SK-N-SH (cell line): ENCODE measurements around the gene MOK. TPM values are rescaled to one million over a fixed set of nuclear protein-coding genes. Genes with fewer than 3 reads are reported as not detected.

ENCODE experiments used
- CTCF ChIA-PET: fragments of 300-600, 350-600 bp; formaldehyde crosslinking; extraction: SDS; loops from one replicate; lab custom pipeline; 2021; lab: Yijun Ruan, JAX
- POLR2A ChIA-PET: fragments of 350-600 bp; sonication (Branson Sonifier 250); formaldehyde crosslinking; extraction: SDS; loops from one replicate; lab custom pipeline; 2020; ENCODE audit warnings: antibody characterized with exemption, inconsistent platforms; lab: Yijun Ruan, JAX
- DNase-seq: peaks from one replicate; pipeline ENCODE4 v3.0.0; 2012
- H2AFZ ChIP-seq: fragments of 200-600 bp; sonication (generic); 2 replicates; pipeline ENCODE4 v1.8.1; 2016; ENCODE audit warnings: antibody characterized with exemption, mild to moderate bottlenecking, low read depth
- H3F3A ChIP-seq: fragments of 200-600 bp; sonication (generic); replicated peaks from 2 replicates; pipeline ENCODE3; 2016; ENCODE audit warnings: antibody characterized with exemption, mild to moderate bottlenecking; ENCODE audit not compliant: insufficient read depth
- H3K27ac ChIP-seq, 2 experiments: fragments of 200-500 bp in 1 of 2; fragments of 200-600 bp in 1 of 2; sonication (Bioruptor generic) in 1 of 2; sonication (generic), shearing (Covaris generic) in 1 of 2; 2 replicates each; pipeline versions ENCODE4 v1.5.1 to v1.6.1; 2014 to 2016; ENCODE audit warnings: low read depth in 2 of 2, inconsistent platforms in 1 of 2, low read length in 1 of 2, mild to moderate bottlenecking in 1 of 2, mixed read lengths in 1 of 2
- H3K27me3 ChIP-seq: fragments of 200-600 bp; sonication (generic), shearing (Covaris generic); 2 replicates; pipeline ENCODE4 v1.6.1; 2016; ENCODE audit warnings: mixed run types; ENCODE audit not compliant: insufficient read depth
- H3K36me3 ChIP-seq, 2 experiments: fragments of 200-500 bp in 1 of 2; fragments of 200-600 bp in 1 of 2; sonication (Bioruptor generic) in 1 of 2; sonication (generic) in 1 of 2; replicated peaks in 1 of 2; 2 replicates each; pipeline versions ENCODE3 to v1.5.1; 2014 to 2016; ENCODE audit warnings: low read length in 1 of 2, mild to moderate bottlenecking in 1 of 2; ENCODE audit not compliant: insufficient read depth in 2 of 2, control insufficient read depth in 1 of 2
- H3K4me1 ChIP-seq, 2 experiments: fragments of 200-500 bp in 1 of 2; fragments of 200-600 bp in 1 of 2; sonication (Bioruptor generic) in 1 of 2; sonication (generic), shearing (Covaris generic) in 1 of 2; 2 replicates each; pipeline versions ENCODE4 v1.5.1 to v1.6.1; 2014 to 2016; ENCODE audit warnings: low read depth in 1 of 2, low read length in 1 of 2, mixed run types in 1 of 2; ENCODE audit not compliant: insufficient read depth in 2 of 2, control insufficient read depth in 1 of 2
- H3K4me2 ChIP-seq: fragments of 200-600 bp; sonication (generic), shearing (Covaris generic); 2 replicates; pipeline ENCODE4 v1.6.1; 2017; ENCODE audit warnings: mixed run types
- H3K4me3 ChIP-seq, 2 experiments: fragments of 200-500 bp in 1 of 2; fragments of 200-600 bp in 1 of 2; sonication (Bioruptor generic) in 1 of 2; sonication (generic), shearing (Covaris generic) in 1 of 2; 2 replicates each; pipeline versions ENCODE4 v1.5.1 to v1.8.1; 2014 to 2016; ENCODE audit warnings: low read depth in 2 of 2, inconsistent platforms in 1 of 2, low read length in 1 of 2, mild to moderate bottlenecking in 1 of 2, mixed read lengths in 1 of 2, moderate library complexity in 1 of 2
- H3K79me2 ChIP-seq: fragments of 200-600 bp; sonication (generic); 2 replicates; pipeline ENCODE4 v1.8.1; 2017; ENCODE audit warnings: mild to moderate bottlenecking; ENCODE audit not compliant: insufficient read depth
- H3K9ac ChIP-seq: fragments of 200-600 bp; sonication (generic); 2 replicates; pipeline ENCODE4 v1.6.1; 2017; ENCODE audit warnings: mixed run types
- H3K9me2 ChIP-seq: fragments of 200-600 bp; sonication (generic); 2 replicates; pipeline ENCODE4 v1.6.1; 2017; ENCODE audit warnings: mixed run types
- H3K9me3 ChIP-seq: fragments of 200-600 bp; sonication (generic); 2 replicates; pipeline ENCODE4 v1.6.1; 2017; ENCODE audit warnings: mixed run types, mild to moderate bottlenecking, moderate library complexity
- H4K20me1 ChIP-seq: fragments of 200-600 bp; sonication (generic); 2 replicates; pipeline ENCODE4 v1.6.1; 2017; ENCODE audit warnings: mild to moderate bottlenecking, mixed run types; ENCODE audit not compliant: insufficient read depth
- CHD2 ChIP-seq: fragments of 150-350 bp; IDR thresholded peaks from 2 replicates; pipeline ENCODE4 v1.6.1; 2018; ENCODE audit warnings: low read length; ENCODE audit not compliant: partially characterized antibody
- IRF3 ChIP-seq: fragments of 150-350 bp; IDR thresholded peaks from 2 replicates; pipeline ENCODE4 v1.6.1; 2016; ENCODE audit warnings: mild to moderate bottlenecking, low read depth, low read length
- JUND ChIP-seq: IDR thresholded peaks from 2 replicates; pipeline ENCODE4 v1.4.0; 2012
- MAX ChIP-seq: IDR thresholded peaks from 2 replicates; pipeline ENCODE4 v1.4.0; 2012; ENCODE audit warnings: low read depth
- MEF2A ChIP-seq: IDR thresholded peaks from 2 replicates; pipeline ENCODE4 v1.4.0; 2012; ENCODE audit warnings: low read depth, borderline replicate concordance
- MXI1 ChIP-seq: IDR thresholded peaks from 2 replicates; pipeline ENCODE4 v1.6.1; 2012; ENCODE audit warnings: mild to moderate bottlenecking, low read depth, low read length, improper control_type of control experiment
- RAD21 ChIP-seq: IDR thresholded peaks from 2 replicates; pipeline ENCODE4 v1.6.1; 2012; ENCODE audit warnings: mild to moderate bottlenecking, low read length
- RCOR1 ChIP-seq: fragments of 150-350 bp; IDR thresholded peaks from 2 replicates; pipeline ENCODE4 v1.6.1; 2017; ENCODE audit warnings: antibody characterized with exemption, low read length
- REST ChIP-seq: IDR thresholded peaks from 2 replicates; pipeline ENCODE4 v1.6.1; 2012; ENCODE audit warnings: mild to moderate bottlenecking, low read depth, low read length, moderate library complexity
- RFX5 ChIP-seq: IDR thresholded peaks from 2 replicates; pipeline ENCODE4 v1.6.1; 2012; ENCODE audit warnings: mild to moderate bottlenecking, improper control_type of control experiment, low read length
- SIN3A ChIP-seq: IDR thresholded peaks from 2 replicates; pipeline ENCODE4 v1.6.1; 2012; ENCODE audit warnings: low read depth, mild to moderate bottlenecking, low read length, moderate library complexity, borderline replicate concordance
- SMC3 ChIP-seq: IDR thresholded peaks from 2 replicates; pipeline ENCODE4 v1.6.1; 2012; ENCODE audit warnings: low read depth, low read length, improper control_type of control experiment
- TAF1 ChIP-seq: IDR thresholded peaks from 2 replicates; pipeline ENCODE4 v1.6.1; 2012; ENCODE audit warnings: low read depth, mild to moderate bottlenecking, low read length, moderate library complexity, borderline replicate concordance
- TEAD4 ChIP-seq: IDR thresholded peaks from 2 replicates; pipeline ENCODE4 v1.4.0; 2012; ENCODE audit warnings: mild to moderate bottlenecking, borderline replicate concordance; ENCODE audit not compliant: insufficient read depth
- USF1 ChIP-seq: IDR thresholded peaks from 2 replicates; pipeline ENCODE4 v1.4.0; 2012; ENCODE audit warnings: low read depth, borderline replicate concordance
- USF2 ChIP-seq: fragments of 150-350 bp; IDR thresholded peaks from 2 replicates; pipeline ENCODE4 v1.6.1; 2017; ENCODE audit warnings: antibody characterized with exemption, low read length, low read depth, borderline replicate concordance
- WGBS: methylation state at CpG from one replicate; pipeline ENCODE4 v1.1.6; 2017; ENCODE audit warnings: low lambda C conversion rate; 5-methylcytosine and 5-hydroxymethylcytosine counted together
- polyA plus RNA-seq, 3 experiments: library from polyadenylated mRNA; depleted of rRNA; stranded (reverse); fragments of >200 nt; gene quantifications; 2 replicates each; pipeline ENCODE4 v1.2.3, GENCODE V29; 2012

The MOK gene
- polyA plus RNA-seq, 1 of the 3 experiments (the other 2 are of a cell fraction): 13.3 TPM

GRCh38 chr14:102206918-102207317 is 98.0 kb downstream of the MOK start:
- no peak overlapping the region for H3K4me2 ChIP-seq
- H3K27me3 ChIP-seq: no peaks in the 10 kb centered on the region
- no peak for DNase-seq
- TF ChIP-seq REST (no peak), SMC3 (peak; percentile 11; the same call in 1 of the 2 replicates), RAD21 (peak; percentile 50), RCOR1 (no peak)
- no peak overlapping the region for H2AFZ ChIP-seq
- no peak overlapping the region for H3K4me3 ChIP-seq
- no peak overlapping the region for H3K9ac ChIP-seq
- peaks cover 34 to 40% of the 10 kb centered on the region in 2 experiments for H3K36me3 ChIP-seq
- no peaks in the 10 kb centered on the region for H3F3A ChIP-seq
- CTCF ChIA-PET: no interaction called here
- H3K9me3 ChIP-seq: no peaks in the 10 kb centered on the region
- peaks cover 0 to 18% of the 10 kb centered on the region in 2 experiments; a peak in 1 of 4 replicates for H3K4me1 ChIP-seq
- WGBS: 97% methylated on average over 5 of the region's 8 CpGs
- H4K20me1 ChIP-seq: 0 out of 2 replicates have a peak, but pooled peaks cover 5% of the 10 kb centered on the region
- H3K9me2 ChIP-seq: no peaks in the 10 kb centered on the region
- H3K27ac ChIP-seq: peak overlapping the region in 1 of 2 experiments; percentile 19; a peak in 1 of 4 replicates
- POLR2A ChIA-PET: no interaction called here
- peaks cover 27% of the 10 kb centered on the region; the same call in 1 of the 2 replicates for H3K79me2 ChIP-seq

GRCh38 chr14:102205560-102205959 is 99.4 kb downstream of the MOK start:
- H3K4me1 ChIP-seq: peaks cover 0 to 25% of the 10 kb centered on the region in 2 experiments; a peak in 2 of 4 replicates
- no peaks in the 10 kb centered on the region for H3F3A ChIP-seq
- H4K20me1 ChIP-seq: 0 out of 2 replicates have a peak, but pooled peaks cover 5% of the 10 kb centered on the region
- no peak overlapping the region for H3K9ac ChIP-seq
- H2AFZ ChIP-seq: no peak overlapping the region
- no peak overlapping the region for H3K4me3 ChIP-seq
- H3K79me2 ChIP-seq: peaks cover 35% of the 10 kb centered on the region; the same call in 1 of the 2 replicates
- POLR2A ChIA-PET: no interaction called here
- peaks cover 34% of the 10 kb centered on the region in 2 experiments for H3K36me3 ChIP-seq
- no peak for DNase-seq
- H3K9me2 ChIP-seq: no peaks in the 10 kb centered on the region
- H3K27ac ChIP-seq: no peak overlapping the region
- CTCF ChIA-PET: no interaction called here
- no peaks in the 10 kb centered on the region for H3K27me3 ChIP-seq
- no peak for TF ChIP-seq RFX5
- no peak for TF ChIP-seq CHD2
- TF ChIP-seq TAF1: no peak
- no peak for TF ChIP-seq MEF2A
- TF ChIP-seq USF2: no peak
- no peak for TF ChIP-seq USF1
- no peak for TF ChIP-seq TEAD4
- TF ChIP-seq IRF3: no peak
- TF ChIP-seq SIN3A: no peak
- TF ChIP-seq RAD21: no peak
- no peak for TF ChIP-seq MAX
- TF ChIP-seq JUND: no peak
- TF ChIP-seq MXI1: no peak
- H3K4me2 ChIP-seq: no peak overlapping the region
- no peaks in the 10 kb centered on the region for H3K9me3 ChIP-seq
- 97% methylated on average over 5 of the region's 5 CpGs for WGBS
